ENCODE results near the gene GNS.

The GNS gene

GRCh38 chr12:64671681-64672080 is 87.5 kb downstream of the GNS start:
- DNase-seq = no peak

DNA sequence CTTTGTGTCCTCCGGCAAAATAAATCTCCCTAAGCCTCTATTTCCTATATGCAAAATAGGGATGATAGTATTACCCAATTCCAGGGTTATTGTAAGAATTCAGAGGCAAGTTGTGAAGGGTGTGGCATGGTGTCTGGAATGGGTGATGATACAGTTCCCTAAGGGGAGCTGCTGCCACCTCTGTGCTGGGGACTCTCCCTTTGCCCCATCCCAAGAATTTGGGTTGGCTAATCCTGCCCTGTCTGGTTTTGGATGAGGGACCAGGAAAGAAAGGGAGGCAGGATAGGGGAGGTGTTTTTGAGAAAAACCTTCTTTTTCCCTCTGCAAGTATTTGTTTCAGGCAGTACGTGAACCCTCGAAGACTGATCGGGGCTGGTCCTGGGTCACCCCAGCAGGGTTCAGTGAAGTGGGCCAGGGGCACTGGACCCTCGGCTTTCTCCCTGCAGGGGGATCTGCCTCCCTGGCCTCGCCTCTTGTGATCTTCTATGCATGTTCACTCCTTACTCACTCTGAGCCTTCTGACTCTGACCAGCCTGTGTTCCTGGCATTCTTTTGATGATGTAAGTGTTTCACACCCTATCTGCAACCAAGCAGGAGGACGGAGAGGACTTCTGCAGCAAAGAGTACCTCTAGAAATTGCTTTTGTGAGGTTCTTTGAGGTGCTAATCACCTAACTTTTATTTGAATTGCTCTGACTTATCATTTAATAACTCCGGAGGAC is 88.1 kb downstream of the GNS start:
- no peak for DNase-seq

GRCh38 chr12:64670019-64670418 is 89.2 kb downstream of the GNS start:
- peak; percentile 50 for DNase-seq

GRCh38 chr12:64669270-64669842 is 89.8 kb downstream of the GNS start:
- DNase-seq = peak; percentile 83

GRCh38 chr12:64667793-64668192 is 91.4 kb downstream of the GNS start:
- DNase-seq = no peak

GRCh38 chr12:64666054-64666914 is 92.9 kb downstream of the GNS start:
- no peak for DNase-seq

DNA sequence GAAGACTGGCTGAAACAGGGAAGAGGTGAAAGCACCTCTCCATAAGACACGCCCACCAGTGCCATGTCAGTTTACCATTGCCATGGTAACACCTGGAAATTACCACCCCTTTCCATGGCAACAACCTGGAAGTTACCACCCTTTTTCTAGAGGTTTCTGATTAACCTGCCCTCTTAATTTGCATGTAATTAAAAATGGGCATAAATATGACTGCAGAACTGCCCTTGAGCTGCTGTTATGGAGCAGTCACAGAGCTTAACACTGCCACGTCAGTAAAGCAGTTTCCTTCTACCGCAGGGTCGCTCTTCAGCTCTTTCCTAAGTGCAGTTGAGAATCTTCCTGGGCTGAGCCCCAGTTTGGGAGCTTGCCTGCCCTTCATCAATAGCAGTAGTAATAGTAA is 93.7 kb downstream of the GNS start:
- peak; percentile 89 for DNase-seq

All from CD4-positive, alpha-beta T cell treated with Interleukin-12 subunit alpha and Interleukin-12 subunit beta, for 1 hour (primary cell).